Nephron (organoid): ENCODE measurements around the gene CR1L.
"Not testable (repeated sequence)": the region's sequence is repeated elsewhere in the genome, so short reads cannot be mapped to it uniquely, and the experiment has no call there.

Experiments used
- H3K27ac Mint-ChIP-seq, 3 experiments: 2 replicates each; pipeline ENCODE4 v1.8.0; 2020; ENCODE audit warnings: mixed read lengths in 3 of 3, mild to moderate bottlenecking in 2 of 3, moderate library complexity in 1 of 3
- H3K27me3 Mint-ChIP-seq: 2 replicates; pipeline ENCODE4 v1.8.0; 2021; ENCODE audit warnings: low read depth, mild to moderate bottlenecking, moderate library complexity, mixed read lengths
- H3K36me3 Mint-ChIP-seq: 2 replicates; pipeline ENCODE4 v1.8.0; 2020; ENCODE audit warnings: low read depth, mixed read lengths
- H3K4me1 Mint-ChIP-seq: 2 replicates; pipeline ENCODE4 v1.8.0; 2020; ENCODE audit warnings: mixed read lengths
- H3K4me3 Mint-ChIP-seq, 3 experiments: 2 replicates each; pipeline ENCODE4 v1.8.0; 2020; ENCODE audit warnings: mild to moderate bottlenecking in 3 of 3, mixed read lengths in 3 of 3, moderate library complexity in 2 of 3
- H3K9me3 Mint-ChIP-seq: 2 replicates; pipeline ENCODE4 v1.8.0; 2020; ENCODE audit warnings: mixed read lengths
- CTCF ChIP-seq, 3 experiments: fragments of 200-600 bp; sonication (generic); IDR thresholded peaks; one replicate each; pipeline ENCODE4 v1.5.0; 2021; ENCODE audit warnings: antibody characterized with exemption in 3 of 3; ENCODE audit not compliant: unreplicated experiment in 3 of 3

The CR1L gene

GRCh38 chr1:207658904-207659485 is 14.1 kb downstream of the CR1L start:
- peaks cover 6% of the 10 kb centered on the region for H3K36me3 Mint-ChIP-seq
- no peak overlapping the region for H3K27ac Mint-ChIP-seq
- H3K27me3 Mint-ChIP-seq: peaks cover 6% of the 10 kb centered on the region
- peaks cover 10% of the 10 kb centered on the region for H3K9me3 Mint-ChIP-seq
- no peak overlapping the region for H3K4me3 Mint-ChIP-seq
- H3K4me1 Mint-ChIP-seq: no peaks in the 10 kb centered on the region
- TF ChIP-seq CTCF (IDR thresholded peaks at IDR 0.05; ENCODE audit: unreplicated experiment in 3 of 3): no peak

GRCh38 chr1:207659545-207660153 is 14.7 kb downstream of the CR1L start:
- Mint-ChIP-seq H3K9me3 (peaks cover 15% of the 10 kb centered on the region), H3K27me3 (peaks cover 8% of the 10 kb centered on the region), H3K36me3 (peaks cover 6% of the 10 kb centered on the region), H3K4me3 (no peak overlapping the region), H3K27ac (no peak overlapping the region), H3K4me1 (no peaks in the 10 kb centered on the region)
- no peak for TF ChIP-seq CTCF (IDR thresholded peaks at IDR 0.05; ENCODE audit: unreplicated experiment in 3 of 3)

- not testable (repeated sequence) for H3K27me3 Mint-ChIP-seq, H3K36me3 Mint-ChIP-seq, H3K4me1 Mint-ChIP-seq, H3K4me3 Mint-ChIP-seq, H3K27ac Mint-ChIP-seq
- H3K9me3 Mint-ChIP-seq: peaks cover 22% of the 10 kb centered on the region
Measured at GRCh38 chr1:207661420-207661819, 16.5 kb downstream of the CR1L start.

GRCh38 chr1:207666342-207666741 is 21.4 kb downstream of the CR1L start:
- H3K27ac Mint-ChIP-seq: no peak overlapping the region

GRCh38 chr1:207669528-207670009 is 24.6 kb downstream of the CR1L start:
- no peak overlapping the region for H3K27ac Mint-ChIP-seq
- H3K9me3 Mint-ChIP-seq: peaks cover 16% of the 10 kb centered on the region
- no peaks in the 10 kb centered on the region for H3K4me1 Mint-ChIP-seq
- H3K4me3 Mint-ChIP-seq: no peak overlapping the region
- TF ChIP-seq CTCF (IDR thresholded peaks at IDR 0.05; ENCODE audit: unreplicated experiment in 3 of 3): no peak
- no peaks in the 10 kb centered on the region for H3K36me3 Mint-ChIP-seq
- H3K27me3 Mint-ChIP-seq: peaks cover 56% of the 10 kb centered on the region

More at GRCh38 chr1:207666342-207666741, 21.4 kb downstream of the CR1L start:
- no peaks in the 10 kb centered on the region for H3K4me1 Mint-ChIP-seq
- H3K9me3 Mint-ChIP-seq: peaks cover 31% of the 10 kb centered on the region
- peaks cover 49% of the 10 kb centered on the region for H3K27me3 Mint-ChIP-seq
- peaks cover 6% of the 10 kb centered on the region for H3K36me3 Mint-ChIP-seq
- no peak overlapping the region for H3K4me3 Mint-ChIP-seq
- no peak for TF ChIP-seq CTCF (IDR thresholded peaks at IDR 0.05; ENCODE audit: unreplicated experiment in 3 of 3)

- TF ChIP-seq CTCF (IDR thresholded peaks at IDR 0.05; ENCODE audit: unreplicated experiment in 3 of 3): no peak
- Mint-ChIP-seq H3K27me3 (peaks cover 56% of the 10 kb centered on the region), H3K27ac (no peak overlapping the region), H3K4me3 (no peak overlapping the region), H3K9me3 (peaks cover 15% of the 10 kb centered on the region), H3K4me1 (no peaks in the 10 kb centered on the region), H3K36me3 (no peaks in the 10 kb centered on the region)
Measured at GRCh38 chr1:207670192-207670591, 25.3 kb downstream of the CR1L start.
